Measurements from ENCODE around the gene CAPN2.

CAPN2 gene

GRCh38 chr1:223774134-223774814, 61.9 kb downstream of the CAPN2 start:
- Histone ChIP-seq H3K4me1 (ENCODE audit: insufficient read depth, low read length) (no peaks in the 10 kb centered on the region; the same call in 1 of the 2 replicates), H3K4me3 (ENCODE audit: low read length) (no peak overlapping the region), H3K9me3 (ENCODE audit: insufficient read depth, low read depth, low read length) (no peaks in the 10 kb centered on the region), H3K9ac (ENCODE audit: low read depth, low read length) (no peak overlapping the region), H3K27ac (ENCODE audit: low read length) (no peak overlapping the region), H3K36me3 (ENCODE audit: insufficient read depth, low read depth, low read length) (peaks cover 79% of the 10 kb centered on the region), H3K27me3 (ENCODE audit: insufficient read depth, low read length) (no peaks in the 10 kb centered on the region)

- Histone ChIP-seq H3K4me1 (ENCODE audit: insufficient read depth, low read length) (no peaks in the 10 kb centered on the region; the same call in 1 of the 2 replicates), H3K9me3 (ENCODE audit: insufficient read depth, low read depth, low read length) (no peaks in the 10 kb centered on the region), H3K9ac (ENCODE audit: low read depth, low read length) (no peak overlapping the region), H3K27ac (ENCODE audit: low read length) (no peak overlapping the region), H3K36me3 (ENCODE audit: insufficient read depth, low read depth, low read length) (peaks cover 81% of the 10 kb centered on the region), H3K4me3 (ENCODE audit: low read length) (no peak overlapping the region), H3K27me3 (ENCODE audit: insufficient read depth, low read length) (no peaks in the 10 kb centered on the region)
These were observed 62.7 kb downstream of the CAPN2 start for GRCh38 chr1:223775054-223775453.

- H3K9me3 ChIP-seq (ENCODE audit: insufficient read depth, low read depth, low read length) = no peaks in the 10 kb centered on the region
- H3K4me3 ChIP-seq (ENCODE audit: low read length) = no peak overlapping the region
- H3K36me3 ChIP-seq (ENCODE audit: insufficient read depth, low read depth, low read length) = peaks cover 83% of the 10 kb centered on the region
- no peak overlapping the region for H3K27ac ChIP-seq (ENCODE audit: low read length)
- H3K4me1 ChIP-seq (ENCODE audit: insufficient read depth, low read length) = no peaks in the 10 kb centered on the region; the same call in 1 of the 2 replicates
- H3K9ac ChIP-seq (ENCODE audit: low read depth, low read length) = no peak overlapping the region
- H3K27me3 ChIP-seq (ENCODE audit: insufficient read depth, low read length) = no peaks in the 10 kb centered on the region
These were observed 63.4 kb downstream of the CAPN2 start for GRCh38 chr1:223775711-223776074.

- H3K9ac ChIP-seq (ENCODE audit: low read depth, low read length) = no peak overlapping the region
- H3K27me3 ChIP-seq (ENCODE audit: insufficient read depth, low read length) = no peaks in the 10 kb centered on the region
- H3K4me1 ChIP-seq (ENCODE audit: insufficient read depth, low read length) = no peaks in the 10 kb centered on the region; the same call in 1 of the 2 replicates
- peaks cover 83% of the 10 kb centered on the region for H3K36me3 ChIP-seq (ENCODE audit: insufficient read depth, low read depth, low read length)
- H3K9me3 ChIP-seq (ENCODE audit: insufficient read depth, low read depth, low read length) = no peaks in the 10 kb centered on the region
- H3K27ac ChIP-seq (ENCODE audit: low read length) = no peak overlapping the region
- H3K4me3 ChIP-seq (ENCODE audit: low read length) = no peak overlapping the region
These were observed 63.9 kb downstream of the CAPN2 start for GRCh38 chr1:223776075-223776814.

- Histone ChIP-seq H3K4me3 (ENCODE audit: low read length) (no peak overlapping the region), H3K36me3 (ENCODE audit: insufficient read depth, low read depth, low read length) (peaks cover 80% of the 10 kb centered on the region), H3K4me1 (ENCODE audit: insufficient read depth, low read length) (no peaks in the 10 kb centered on the region), H3K27ac (ENCODE audit: low read length) (no peak overlapping the region), H3K9ac (ENCODE audit: low read depth, low read length) (no peak overlapping the region), H3K27me3 (ENCODE audit: insufficient read depth, low read length) (no peaks in the 10 kb centered on the region), H3K9me3 (ENCODE audit: insufficient read depth, low read depth, low read length) (no peaks in the 10 kb centered on the region)
These were observed 64.6 kb downstream of the CAPN2 start for GRCh38 chr1:223776826-223777454.

- no peaks in the 10 kb centered on the region for H3K4me1 ChIP-seq (ENCODE audit: insufficient read depth, low read length)
- peaks cover 86% of the 10 kb centered on the region for H3K36me3 ChIP-seq (ENCODE audit: insufficient read depth, low read depth, low read length)
- no peak overlapping the region for H3K4me3 ChIP-seq (ENCODE audit: low read length)
- no peaks in the 10 kb centered on the region for H3K27me3 ChIP-seq (ENCODE audit: insufficient read depth, low read length)
- no peak overlapping the region for H3K9ac ChIP-seq (ENCODE audit: low read depth, low read length)
- H3K9me3 ChIP-seq (ENCODE audit: insufficient read depth, low read depth, low read length) = no peaks in the 10 kb centered on the region
- H3K27ac ChIP-seq (ENCODE audit: low read length) = no peak overlapping the region
These were observed 68.0 kb downstream of the CAPN2 start for GRCh38 chr1:223780318-223780717.

- no peak overlapping the region for H3K9ac ChIP-seq (ENCODE audit: low read depth, low read length)
- H3K4me1 ChIP-seq (ENCODE audit: insufficient read depth, low read length) = no peaks in the 10 kb centered on the region
- H3K4me3 ChIP-seq (ENCODE audit: low read length) = no peak overlapping the region
- no peaks in the 10 kb centered on the region for H3K9me3 ChIP-seq (ENCODE audit: insufficient read depth, low read depth, low read length)
- peaks cover 86% of the 10 kb centered on the region for H3K36me3 ChIP-seq (ENCODE audit: insufficient read depth, low read depth, low read length)
- no peaks in the 10 kb centered on the region for H3K27me3 ChIP-seq (ENCODE audit: insufficient read depth, low read length)
- no peak overlapping the region for H3K27ac ChIP-seq (ENCODE audit: low read length)
These were observed 68.6 kb downstream of the CAPN2 start for GRCh38 chr1:223780949-223781348.

- no peaks in the 10 kb centered on the region for H3K4me1 ChIP-seq (ENCODE audit: insufficient read depth, low read length)
- H3K9ac ChIP-seq (ENCODE audit: low read depth, low read length) = no peak overlapping the region
- H3K4me3 ChIP-seq (ENCODE audit: low read length) = no peak overlapping the region
- peaks cover 82% of the 10 kb centered on the region for H3K36me3 ChIP-seq (ENCODE audit: insufficient read depth, low read depth, low read length)
- no peaks in the 10 kb centered on the region for H3K9me3 ChIP-seq (ENCODE audit: insufficient read depth, low read depth, low read length)
- no peak overlapping the region for H3K27ac ChIP-seq (ENCODE audit: low read length)
- H3K27me3 ChIP-seq (ENCODE audit: insufficient read depth, low read length) = no peaks in the 10 kb centered on the region
These were observed 71.3 kb downstream of the CAPN2 start for GRCh38 chr1:223783676-223784075.

GRCh38 chr1:223784541-223784940, 72.2 kb downstream of the CAPN2 start:
- Histone ChIP-seq H3K9ac (ENCODE audit: low read depth, low read length) (no peak overlapping the region), H3K27ac (ENCODE audit: low read length) (no peak overlapping the region), H3K27me3 (ENCODE audit: insufficient read depth, low read length) (no peaks in the 10 kb centered on the region), H3K4me1 (ENCODE audit: insufficient read depth, low read length) (no peaks in the 10 kb centered on the region), H3K9me3 (ENCODE audit: insufficient read depth, low read depth, low read length) (no peaks in the 10 kb centered on the region), H3K36me3 (ENCODE audit: insufficient read depth, low read depth, low read length) (peaks cover 82% of the 10 kb centered on the region), H3K4me3 (ENCODE audit: low read length) (no peak overlapping the region)

GRCh38 chr1:223785808-223786207, 73.5 kb downstream of the CAPN2 start:
- no peak overlapping the region for H3K4me3 ChIP-seq (ENCODE audit: low read length)
- no peak overlapping the region for H3K9ac ChIP-seq (ENCODE audit: low read depth, low read length)

GRCh38 chr1:223788746-223789415, 76.5 kb downstream of the CAPN2 start:
- no peaks in the 10 kb centered on the region for H3K4me1 ChIP-seq (ENCODE audit: insufficient read depth, low read length)
- H3K36me3 ChIP-seq (ENCODE audit: insufficient read depth, low read depth, low read length) = peaks cover 87% of the 10 kb centered on the region
- no peak overlapping the region for H3K4me3 ChIP-seq (ENCODE audit: low read length)
- no peaks in the 10 kb centered on the region for H3K9me3 ChIP-seq (ENCODE audit: insufficient read depth, low read depth, low read length)
- H3K9ac ChIP-seq (ENCODE audit: low read depth, low read length) = no peak overlapping the region
- H3K27me3 ChIP-seq (ENCODE audit: insufficient read depth, low read length) = no peaks in the 10 kb centered on the region
- no peak overlapping the region for H3K27ac ChIP-seq (ENCODE audit: low read length)

More at GRCh38 chr1:223785808-223786207, 73.5 kb downstream of the CAPN2 start:
- no peaks in the 10 kb centered on the region for H3K27me3 ChIP-seq (ENCODE audit: insufficient read depth, low read length)
- peaks cover 82% of the 10 kb centered on the region for H3K36me3 ChIP-seq (ENCODE audit: insufficient read depth, low read depth, low read length)
- H3K9me3 ChIP-seq (ENCODE audit: insufficient read depth, low read depth, low read length) = no peaks in the 10 kb centered on the region
- H3K27ac ChIP-seq (ENCODE audit: low read length) = no peak overlapping the region
- no peaks in the 10 kb centered on the region for H3K4me1 ChIP-seq (ENCODE audit: insufficient read depth, low read length)
